GM21390 (cell line): ENCODE data around the gene NINJ2.
"Not testable (repeated sequence)": the region's sequence is repeated elsewhere in the genome, so short reads cannot be mapped to it uniquely, and the experiment has no call there.

ENCODE experiments used
- ATAC-seq: cut with Tn5 transposase; IDR thresholded peaks from one replicate; pipeline ENCODE4 v1.9.1; 2021; ENCODE audit not compliant: unreplicated experiment

Gene NINJ2, protein sequence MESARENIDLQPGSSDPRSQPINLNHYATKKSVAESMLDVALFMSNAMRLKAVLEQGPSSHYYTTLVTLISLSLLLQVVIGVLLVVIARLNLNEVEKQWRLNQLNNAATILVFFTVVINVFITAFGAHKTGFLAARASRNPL

DNA sequence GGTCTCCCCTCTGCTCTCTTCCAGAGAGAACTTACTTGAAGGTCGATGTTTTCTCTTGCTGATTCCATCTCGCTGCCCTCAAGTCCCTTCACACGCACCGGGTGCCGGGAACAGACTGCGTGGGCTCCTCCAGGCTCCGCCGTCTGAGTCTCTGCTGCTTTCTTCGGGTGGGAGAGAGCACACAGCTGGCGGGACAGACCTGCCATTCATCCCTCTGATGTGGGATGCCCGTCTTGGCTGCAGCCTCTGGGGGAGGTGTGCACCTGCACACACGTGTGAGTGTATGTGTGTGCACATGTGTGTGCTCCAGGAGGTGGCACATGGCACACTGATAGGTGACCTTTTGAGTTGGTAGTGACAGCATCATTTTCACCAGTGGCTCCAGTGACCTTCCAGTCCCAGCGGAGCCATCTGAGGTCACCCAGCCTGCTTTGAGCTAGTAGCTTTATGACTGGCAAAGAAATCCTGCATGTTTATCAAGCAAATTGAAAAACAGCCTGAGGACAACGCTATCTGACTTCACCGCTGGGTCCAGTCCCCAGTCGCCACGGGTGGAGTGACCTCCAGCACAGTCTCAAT is at the start of gene NINJ2:
NINJ2 (minus strand) TSS at position 153 of the 579 bp plus-strand sequence; CDS start at position 68, 85 bp downstream.
- no peak for ATAC-seq

- ATAC-seq, result no peak
Observed at GRCh38 chr12:712172-712863, 49.1 kb upstream of the NINJ2 start.

DNA sequence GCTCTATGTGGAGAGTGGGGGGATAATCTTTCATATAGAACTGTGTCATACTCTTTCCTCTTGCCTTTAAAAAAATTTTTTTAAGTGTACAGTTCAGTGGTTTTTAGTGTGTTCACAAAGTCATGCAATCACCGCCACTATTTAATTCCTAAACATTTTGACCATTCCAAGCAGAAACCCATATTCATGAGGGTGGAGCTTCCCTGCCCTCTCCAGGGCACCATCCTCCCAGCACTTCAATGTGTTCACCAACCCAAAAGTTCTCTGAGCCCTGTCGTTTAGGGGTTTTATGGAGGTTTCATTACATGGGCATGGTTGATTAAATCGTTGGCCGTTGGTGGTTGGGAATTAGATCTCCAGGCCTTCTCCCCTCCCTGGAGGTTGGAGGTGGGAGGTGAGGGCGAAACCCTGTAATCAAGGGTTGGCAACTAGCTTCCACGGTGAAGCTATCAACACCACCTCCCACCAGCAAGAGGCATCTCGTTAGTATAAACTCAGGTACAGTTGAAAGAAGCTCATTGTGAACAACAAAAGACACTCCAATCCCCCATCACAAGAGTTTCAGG is 46.3 kb upstream of the NINJ2 start:
- no peak for ATAC-seq

- ATAC-seq, result not testable (repeated sequence)
Observed at GRCh38 chr12:708084-708483, 44.8 kb upstream of the NINJ2 start.

DNA sequence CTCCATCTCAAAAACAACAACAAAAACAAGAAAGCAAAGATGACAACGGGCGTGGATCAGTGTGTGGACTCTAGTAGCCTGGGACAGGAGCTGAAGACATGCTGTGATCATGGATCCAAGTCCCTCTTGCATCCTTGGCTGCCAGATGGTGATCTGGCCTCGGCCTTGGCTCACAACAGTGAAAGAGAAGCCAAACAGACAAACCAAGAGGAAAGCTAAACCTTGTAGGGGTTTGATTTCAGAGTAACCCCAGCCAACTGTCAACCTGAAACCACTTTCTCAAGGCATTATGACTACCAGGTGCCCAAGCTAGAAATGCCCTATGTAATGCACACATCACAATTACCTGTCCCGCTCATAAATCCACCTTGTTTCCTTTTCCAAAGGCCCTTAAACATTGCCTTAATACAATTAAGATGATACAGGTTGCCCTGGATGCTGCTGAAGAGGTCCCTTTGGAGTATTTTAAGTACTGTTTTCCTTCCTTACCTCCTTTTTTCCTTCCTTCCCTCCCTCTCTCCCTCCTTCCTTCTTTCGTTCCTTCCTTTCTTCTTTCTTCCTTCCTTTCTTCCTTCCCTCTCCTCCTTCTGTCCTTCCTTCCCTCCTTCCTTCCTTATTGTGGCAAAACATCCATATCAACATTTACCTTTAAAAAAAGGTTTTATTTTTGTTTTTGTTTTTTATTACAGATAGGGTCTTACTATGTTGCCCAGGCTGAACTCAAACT is 41.4 kb upstream of the NINJ2 start:
- ATAC-seq, result no peak

GRCh38 chr12:701896-702539 is 38.8 kb upstream of the NINJ2 start:
- ATAC-seq, result no peak

GRCh38 chr12:700016-700415 is 36.8 kb upstream of the NINJ2 start:
- ATAC-seq, result no peak

DNA sequence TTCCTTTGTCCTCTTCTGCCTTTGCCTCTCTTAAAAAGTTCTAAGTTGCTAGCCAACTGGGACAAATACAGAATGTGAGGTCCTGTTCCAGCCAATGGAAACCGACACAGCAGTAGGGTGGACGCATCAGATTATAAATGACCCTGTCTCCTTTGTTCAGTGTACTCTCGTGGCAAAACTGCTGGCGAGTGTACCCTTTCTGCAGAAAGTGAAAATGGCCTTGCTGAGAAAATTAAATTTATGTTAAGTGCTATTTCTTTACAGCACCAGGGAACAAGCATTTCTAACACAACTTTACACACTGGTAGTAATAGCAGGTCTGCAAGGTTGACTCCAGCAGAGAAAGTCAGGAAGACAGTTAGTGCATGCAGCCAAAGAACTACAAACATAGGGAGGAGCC is 35.0 kb upstream of the NINJ2 start:
- not testable (repeated sequence) for ATAC-seq

DNA sequence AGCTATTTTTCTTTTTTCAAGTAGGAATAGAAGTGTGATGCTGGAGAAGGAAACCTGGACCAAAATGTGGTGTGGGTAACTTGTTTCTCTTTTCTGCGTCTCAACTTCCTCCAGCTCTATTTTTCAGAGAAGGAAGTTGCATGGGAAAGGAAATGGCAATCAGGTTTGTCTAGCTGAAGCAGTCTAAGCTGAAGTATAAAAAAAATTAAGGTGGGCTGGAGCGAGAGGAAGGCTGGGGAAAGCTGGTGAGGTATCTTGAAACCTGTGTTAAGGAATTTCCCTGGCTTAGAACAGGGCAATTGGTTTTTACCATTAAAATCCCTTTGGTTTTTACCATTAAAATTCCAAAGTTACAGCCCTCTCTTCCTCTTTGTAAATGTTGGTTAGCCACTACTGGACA is 34.2 kb upstream of the NINJ2 start:
- ATAC-seq, result no peak

DNA sequence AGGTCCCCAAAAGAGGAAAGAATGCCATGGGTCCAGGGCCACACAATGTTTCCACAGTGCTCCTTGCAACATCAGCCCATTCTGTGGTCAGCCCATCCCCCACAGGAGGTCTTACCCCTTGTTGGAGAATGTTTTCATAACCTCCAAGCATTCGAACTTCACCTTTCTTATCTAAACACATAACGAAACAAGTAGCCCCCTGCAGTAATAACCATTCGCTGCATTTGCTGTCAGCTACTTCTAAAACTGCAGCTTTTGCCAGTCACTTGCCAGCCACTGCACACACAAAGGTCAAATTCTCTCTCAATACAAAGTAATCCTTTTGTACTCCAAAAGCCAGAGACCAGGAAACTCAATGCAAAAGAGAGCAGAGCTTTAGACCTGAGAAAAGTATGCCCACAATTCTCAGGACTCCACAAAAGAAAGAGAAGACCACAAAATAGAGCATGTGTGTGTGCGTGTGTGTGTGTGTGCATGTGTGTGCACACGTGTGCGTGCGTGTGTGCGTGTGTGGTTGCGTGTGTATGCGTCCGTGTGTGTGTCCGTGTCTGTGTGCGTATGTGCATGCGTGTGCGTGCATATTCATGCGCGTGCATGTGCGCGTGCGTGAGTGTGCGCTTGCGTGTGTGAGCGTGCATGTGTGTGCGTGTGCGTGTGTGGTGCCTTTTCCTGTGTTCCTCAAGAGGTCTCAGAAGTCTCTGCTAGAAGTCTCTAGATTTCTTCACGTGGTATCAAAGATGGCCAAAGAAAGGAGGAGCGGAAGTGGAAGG is 31.7 kb upstream of the NINJ2 start:
- ATAC-seq, result no peak

DNA sequence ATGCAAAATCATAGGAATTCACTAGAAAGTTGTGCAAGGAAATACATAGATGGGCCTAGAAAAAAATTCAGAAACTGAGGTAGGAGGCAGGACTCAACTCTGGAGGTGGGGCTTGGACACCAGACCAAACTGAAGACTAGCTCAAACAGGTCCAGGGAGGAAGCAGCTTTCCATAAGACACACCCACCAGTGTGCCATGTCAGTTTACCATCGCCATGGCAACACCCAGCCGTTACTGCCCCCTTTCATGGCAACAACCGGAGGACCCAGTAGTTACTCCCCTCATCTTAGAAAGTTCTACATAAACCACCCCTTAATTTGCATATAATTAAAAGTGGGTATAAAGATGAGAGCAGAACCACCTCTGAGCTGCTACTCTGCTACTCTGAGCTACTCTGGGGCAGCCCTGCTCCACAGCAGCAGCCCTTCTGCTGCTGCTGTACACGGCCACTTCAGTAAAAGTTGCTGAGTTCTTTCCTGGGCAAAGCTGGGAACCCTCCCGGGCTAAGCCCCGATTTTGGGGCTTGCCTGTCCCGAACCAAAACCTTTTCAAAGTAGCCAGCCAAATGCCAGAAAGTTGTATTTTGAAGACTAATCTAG is 30.8 kb upstream of the NINJ2 start:
- ATAC-seq, result no peak

- no peak for ATAC-seq
Observed at GRCh38 chr12:692274-692673, 29.0 kb upstream of the NINJ2 start.

- no peak for ATAC-seq
Observed at GRCh38 chr12:690466-690865, 27.2 kb upstream of the NINJ2 start.

- ATAC-seq, result peak; percentile 68
Observed at GRCh38 chr12:685388-685787, 22.1 kb upstream of the NINJ2 start.

DNA sequence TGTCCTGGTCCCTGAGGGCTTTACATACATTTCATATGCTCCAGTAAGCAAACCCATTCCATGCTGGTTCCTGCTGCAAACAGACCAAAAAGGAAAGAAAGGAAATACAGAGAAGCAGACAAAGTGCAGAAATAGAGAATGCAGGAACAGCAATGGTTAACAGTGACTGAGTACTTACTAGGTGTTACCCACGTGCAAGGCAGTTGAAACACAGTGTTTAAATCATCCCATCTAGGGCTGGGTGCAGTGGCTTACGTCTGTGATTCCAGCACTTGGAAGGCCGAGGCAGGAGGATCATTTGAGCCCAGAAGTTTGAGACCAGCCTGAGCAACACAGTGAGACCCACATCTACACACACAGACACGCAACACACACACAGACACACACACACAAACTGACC is 21.2 kb upstream of the NINJ2 start:
- no peak for ATAC-seq

- no peak for ATAC-seq
Observed at GRCh38 chr12:681568-682256, 18.5 kb upstream of the NINJ2 start.

DNA sequence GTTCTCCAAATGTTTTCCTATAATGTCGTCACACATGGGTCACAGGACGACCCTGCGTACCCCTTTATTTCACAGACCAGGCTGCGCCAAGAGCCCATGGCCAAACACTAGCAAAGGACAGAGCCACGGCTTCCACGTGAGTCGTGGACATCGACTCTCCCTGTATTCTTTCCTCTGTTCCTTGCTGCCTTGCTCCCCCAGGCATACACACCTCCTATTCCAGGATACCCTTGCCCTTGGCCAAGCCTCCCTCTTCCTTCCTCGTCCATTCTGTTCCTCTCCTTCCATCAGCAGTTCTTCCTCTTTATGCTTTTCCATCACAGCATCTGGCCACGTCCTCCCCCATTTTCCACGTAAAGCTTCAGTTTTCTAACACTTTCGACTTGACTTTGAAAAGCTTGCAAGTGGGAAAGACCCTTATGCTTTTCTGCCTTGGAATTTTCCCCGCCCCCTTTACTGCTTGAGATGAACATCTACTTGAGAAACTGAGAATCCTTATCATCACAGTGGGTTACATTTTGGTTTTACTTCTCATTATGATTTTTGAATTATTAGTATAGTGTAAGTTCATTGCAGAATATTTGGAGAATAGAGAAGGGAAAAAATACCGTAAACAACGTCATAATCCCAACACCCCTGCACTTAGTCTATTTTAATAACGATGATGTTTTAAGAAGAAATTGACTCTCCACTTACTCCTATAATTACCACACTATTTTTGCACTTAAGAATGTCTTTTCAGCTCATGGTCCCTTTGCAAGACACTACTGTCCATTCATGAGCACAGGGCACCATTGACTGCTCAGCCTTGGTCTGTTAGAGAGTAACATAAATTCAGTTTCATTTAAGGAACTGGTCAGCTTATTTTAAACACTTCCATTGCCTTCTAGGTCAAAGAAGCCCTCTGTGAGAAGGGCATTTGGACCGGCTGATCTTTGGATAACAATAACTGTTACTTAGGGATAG is 15.8 kb upstream of the NINJ2 start:
- no peak for ATAC-seq

GRCh38 chr12:675562-675961 is 12.3 kb upstream of the NINJ2 start:
- no peak for ATAC-seq
